HG03066 (cell line): ENCODE measurements around the gene SYT7.
"Not testable (repeated sequence)": the region's sequence is repeated elsewhere in the genome, so short reads cannot be mapped to it uniquely, and the experiment has no call there.

Experiments
- ATAC-seq: cut with Tn5 transposase; IDR thresholded peaks from one replicate; pipeline ENCODE4 v1.9.1; 2021; ENCODE audit warnings: low read depth; ENCODE audit not compliant: unreplicated experiment

The SYT7 gene

DNA sequence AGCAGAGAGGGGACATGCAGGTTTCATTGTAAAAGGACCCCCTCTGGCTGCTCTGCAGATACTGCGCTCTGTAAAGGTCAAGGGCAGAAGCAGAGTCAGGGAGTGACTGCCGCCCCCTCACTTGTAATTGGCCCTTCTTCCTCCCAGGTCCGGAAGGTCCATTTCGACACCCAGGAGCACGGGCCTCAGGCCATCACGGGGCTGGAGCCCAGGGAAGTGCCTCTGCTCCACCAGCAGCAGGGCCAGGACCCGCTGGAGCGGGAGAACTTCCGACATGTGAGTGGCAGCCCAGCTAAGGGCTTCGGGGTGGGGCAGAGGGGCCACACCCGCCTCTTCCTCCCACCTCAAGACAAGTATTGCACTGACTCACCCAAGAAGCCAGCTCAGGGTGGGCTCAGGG lies 96.3 kb downstream of the SYT7 start:
- no peak for ATAC-seq

DNA sequence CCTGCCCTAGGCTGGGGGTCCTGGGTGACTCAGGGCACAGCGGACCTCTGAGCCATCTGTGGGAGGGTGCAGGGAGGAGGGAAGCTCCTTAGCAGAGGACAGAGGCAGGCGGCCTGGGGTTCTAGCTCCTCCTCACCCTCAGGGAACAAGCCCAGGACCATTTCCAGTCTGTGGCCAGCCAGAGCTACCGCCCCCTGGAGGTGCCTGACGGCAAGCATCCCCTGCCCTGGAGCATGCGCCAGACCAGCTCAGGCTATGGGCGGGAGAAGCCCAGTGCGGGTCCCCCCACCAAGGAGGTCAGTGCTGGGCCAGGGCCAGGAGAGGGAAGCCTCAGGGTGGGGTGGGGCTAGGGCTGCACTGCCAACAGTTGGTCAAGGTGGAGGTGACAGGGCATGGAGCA lies 98.4 kb downstream of the SYT7 start:
- ATAC-seq: no peak

DNA sequence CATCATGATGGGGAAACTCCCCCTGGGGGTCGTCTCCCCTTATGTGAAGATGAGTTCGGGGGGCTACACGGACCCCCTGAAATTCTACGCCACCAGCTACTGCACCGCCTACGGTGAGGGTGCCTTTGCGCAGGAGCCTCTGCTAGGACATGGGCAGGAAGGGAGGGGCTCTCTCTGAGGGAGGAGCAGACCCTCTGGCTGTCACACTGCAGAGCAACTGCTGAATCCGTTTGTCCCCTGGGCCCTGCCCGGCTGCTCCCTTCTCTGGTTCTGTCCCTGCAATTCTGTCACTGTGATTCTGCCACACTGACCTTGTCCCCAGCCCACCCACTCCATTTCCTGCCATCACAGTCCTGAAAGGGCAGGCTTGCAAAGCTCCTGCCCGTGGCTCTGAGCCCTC lies 99.1 kb downstream of the SYT7 start:
- no peak for ATAC-seq

DNA sequence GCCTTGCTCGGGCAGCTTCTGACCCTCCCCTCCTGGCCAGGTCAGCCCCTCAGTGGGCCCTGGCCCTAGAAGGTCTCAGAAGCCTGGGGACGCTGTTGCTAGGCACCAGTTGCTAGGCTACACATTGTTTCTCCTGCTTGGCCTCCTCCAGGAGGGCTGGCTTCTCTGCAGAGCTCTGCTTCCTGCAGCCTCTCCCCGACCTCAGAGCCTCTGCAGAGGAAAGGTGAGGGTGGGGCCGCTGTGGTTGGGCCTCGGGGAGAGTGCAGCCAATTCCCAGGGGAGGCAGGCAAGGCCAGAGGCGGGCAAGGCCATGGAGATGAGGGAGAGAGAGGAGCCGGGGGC lies 99.9 kb downstream of the SYT7 start:
- no peak for ATAC-seq

DNA sequence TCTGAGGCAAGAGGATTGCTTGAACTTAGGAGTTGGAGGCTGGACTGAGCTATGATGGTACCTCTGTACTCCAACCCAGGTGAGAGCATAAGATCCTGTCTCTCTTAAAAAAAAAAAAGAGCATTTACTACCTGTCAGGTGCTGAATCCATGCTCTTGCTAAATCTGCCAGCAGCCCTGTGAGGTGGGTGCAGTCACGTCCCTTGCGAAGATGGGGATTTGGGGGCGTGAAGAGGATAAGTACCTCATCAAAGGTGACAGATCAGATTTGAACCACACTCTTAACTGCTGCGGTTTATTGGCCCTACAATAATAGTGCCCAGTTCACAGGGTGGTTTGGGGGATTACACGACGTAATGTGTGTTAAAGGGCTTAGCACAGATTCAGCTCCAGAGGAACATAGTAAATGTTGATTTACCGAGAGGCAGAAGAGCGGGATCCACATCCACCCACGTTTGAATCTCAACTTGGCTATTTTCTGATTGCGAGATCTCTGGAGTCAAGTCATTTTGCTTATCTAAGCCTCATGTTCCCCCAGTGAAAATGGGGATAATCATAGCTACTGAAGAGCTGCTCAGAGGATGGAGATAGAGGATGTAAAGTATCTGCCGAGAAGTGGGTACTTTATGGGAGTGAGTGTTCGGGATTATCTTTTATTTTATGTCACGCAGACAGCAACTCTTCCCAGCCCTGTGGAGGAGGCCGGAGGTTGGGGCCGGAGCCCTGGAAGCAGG lies 100.4 kb downstream of the SYT7 start:
- ATAC-seq: no peak

DNA sequence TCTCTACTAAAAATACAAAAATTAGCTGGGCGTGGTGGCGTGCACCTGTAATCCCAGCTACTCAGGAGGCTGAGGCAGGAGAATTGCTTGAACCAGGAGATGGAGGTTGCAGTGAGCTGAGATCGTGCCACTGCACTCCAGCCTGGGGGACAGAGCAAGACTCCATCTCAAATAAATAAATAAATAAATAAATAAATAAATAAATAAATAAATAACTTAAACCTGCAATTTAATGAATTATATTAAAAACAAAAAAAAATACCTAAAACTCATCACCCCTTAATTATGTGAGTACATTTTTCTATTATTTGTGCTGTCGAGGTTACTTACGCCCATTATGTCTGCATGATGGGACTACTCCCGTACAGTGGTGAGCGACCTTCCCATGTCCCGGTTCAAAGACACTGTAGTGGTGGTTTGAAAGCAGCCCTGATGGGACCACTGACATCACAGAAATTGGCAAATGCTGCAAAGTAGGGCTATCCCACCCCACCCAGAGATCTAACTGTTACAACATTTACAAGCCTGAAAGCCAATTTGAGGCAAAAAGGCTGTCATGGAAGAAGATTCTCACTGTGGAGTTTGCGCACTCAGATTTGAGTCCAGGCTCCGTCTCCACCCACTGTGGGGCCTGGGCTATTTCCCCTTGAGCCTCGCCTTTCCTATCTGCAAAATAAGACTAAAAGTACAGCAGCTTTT lies 101.4 kb downstream of the SYT7 start:
- ATAC-seq: not testable (repeated sequence)

DNA sequence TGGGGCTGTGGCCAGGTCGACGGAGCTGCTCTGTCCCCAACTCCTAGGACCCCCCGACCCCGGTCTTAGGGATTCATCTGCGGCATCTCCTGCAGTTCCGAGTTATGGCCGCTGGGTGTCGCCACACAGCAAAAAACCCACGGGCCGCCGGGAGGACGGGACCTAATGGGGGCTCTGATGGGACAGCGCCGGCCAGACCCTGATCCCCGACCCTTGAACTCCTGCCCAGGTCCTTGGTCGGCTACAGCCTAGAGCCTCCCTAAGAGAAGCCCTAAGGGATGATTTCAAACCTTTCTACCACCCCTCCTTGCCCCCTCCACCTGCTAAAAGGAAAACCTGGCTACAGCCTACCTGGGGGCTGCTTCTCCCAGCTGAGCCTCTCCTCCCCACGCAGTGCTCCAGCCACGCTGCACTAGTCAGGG lies 103.1 kb downstream of the SYT7 start:
- no peak for ATAC-seq

DNA sequence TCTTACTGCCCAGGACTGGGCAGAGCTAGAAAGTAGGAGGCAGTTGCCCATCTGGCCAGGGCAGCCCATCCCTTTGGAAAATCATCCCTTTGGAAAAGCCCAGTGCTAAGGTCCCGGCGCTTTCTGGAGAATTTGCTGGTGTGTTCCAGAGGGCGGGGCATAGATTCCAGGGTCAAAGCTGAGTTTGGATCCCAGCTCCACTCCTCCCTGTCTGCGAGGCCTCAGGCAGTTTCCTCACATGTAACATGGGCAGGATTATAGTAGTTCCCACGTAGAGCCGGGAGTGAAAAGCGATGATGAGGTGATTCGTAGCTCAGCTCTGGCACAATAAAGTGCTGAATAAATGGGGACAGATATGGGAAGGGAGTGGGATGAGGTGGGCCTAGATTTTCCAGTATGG lies 103.8 kb downstream of the SYT7 start:
- no peak for ATAC-seq

DNA sequence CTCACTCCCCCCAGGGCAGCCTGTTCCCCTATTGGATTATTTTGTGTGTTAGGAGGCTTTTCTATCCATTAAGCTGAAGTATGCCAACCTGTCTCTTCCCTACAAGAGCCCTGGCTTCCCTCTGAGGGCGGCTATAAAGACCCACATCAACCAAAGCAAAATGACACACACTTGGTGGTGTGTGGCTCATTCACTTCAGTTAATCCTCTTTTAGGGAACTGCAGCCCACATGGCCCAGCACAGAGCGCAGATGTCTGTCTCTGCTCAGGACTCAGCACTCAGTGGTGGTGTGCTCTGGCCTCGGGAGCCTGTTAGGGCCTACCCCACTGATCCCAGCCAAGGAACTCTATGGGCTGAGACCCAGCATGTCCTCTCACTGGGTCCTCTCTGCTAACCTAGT lies 104.5 kb downstream of the SYT7 start:
- no peak for ATAC-seq

DNA sequence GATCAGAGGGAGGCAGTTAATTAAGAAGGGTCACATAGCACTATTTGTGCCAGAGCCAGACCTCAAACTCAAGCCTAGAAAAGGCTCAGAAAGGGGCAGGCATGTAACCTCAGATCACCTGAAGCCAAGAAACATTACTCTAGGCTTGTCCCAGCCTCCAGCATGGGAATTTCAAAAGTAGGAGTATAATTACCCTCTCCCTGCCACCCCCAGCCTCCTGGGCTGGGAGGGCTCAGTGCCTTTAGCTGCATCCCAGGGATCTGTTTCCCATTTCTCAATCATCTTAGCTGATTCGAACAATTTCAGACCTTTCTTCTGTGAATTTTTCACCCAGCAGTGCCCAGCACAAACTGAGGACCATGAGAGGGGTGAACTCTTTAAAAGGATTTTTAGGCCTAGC lies 105.4 kb downstream of the SYT7 start:
- no peak for ATAC-seq

DNA sequence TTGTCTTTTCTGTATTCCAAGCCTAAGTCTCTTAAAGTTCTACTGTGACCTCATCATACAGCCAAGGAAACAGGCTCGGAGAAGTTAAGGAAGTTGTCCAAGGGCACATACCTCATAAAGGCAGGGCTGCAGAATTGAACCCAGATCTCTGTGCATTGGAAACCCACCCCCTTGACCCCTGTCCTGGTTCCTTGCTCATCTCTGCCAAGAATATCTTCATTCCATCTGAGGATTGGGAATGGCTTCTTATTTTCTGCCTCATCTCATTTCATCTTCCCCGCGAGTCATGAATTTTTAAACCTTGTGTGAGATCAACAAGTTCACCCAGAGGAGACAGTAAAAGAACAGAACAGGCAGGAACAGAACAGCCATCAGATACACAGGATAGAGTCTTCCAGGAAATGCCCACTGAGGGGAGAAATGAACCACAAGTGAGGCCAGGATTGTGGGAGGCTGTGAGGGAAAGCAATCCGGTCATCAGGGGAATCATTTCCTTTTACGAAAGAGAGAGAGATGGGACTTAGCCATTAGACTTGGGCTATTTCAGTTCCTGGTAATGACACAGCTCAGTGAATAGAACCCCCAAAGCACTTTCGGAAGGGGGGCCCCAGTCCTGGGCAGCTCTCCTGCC lies 106.7 kb downstream of the SYT7 start:
- no peak for ATAC-seq

DNA sequence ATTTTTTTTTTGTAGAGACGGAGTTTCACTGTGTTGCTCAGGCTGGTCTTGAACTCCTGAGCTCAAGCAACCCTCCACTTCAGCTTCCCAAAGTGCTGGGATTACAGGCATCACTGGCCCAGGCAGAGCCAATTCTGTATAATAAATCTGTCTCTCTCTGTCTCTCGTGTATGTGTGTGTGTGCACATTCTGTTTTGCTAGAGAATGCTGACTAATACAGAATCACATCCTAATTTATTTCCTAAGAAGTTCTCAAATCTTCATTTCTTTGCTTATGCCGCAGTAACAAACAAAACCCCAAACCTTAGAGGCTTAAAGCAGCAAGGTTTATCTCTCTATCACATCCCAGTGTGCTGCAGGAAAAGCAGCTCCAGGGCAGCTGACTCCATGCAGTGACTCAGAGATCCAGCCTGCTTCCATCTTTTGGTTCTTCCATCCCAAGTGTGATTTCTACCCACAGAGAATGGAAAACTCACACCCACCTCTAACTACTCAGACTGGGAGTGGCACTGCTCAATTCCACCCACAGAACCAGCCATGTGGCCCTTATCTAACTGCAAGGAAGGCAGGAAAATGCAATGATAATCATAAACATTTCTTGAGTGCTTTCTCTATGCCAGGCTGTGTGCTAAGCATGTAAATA lies 107.4 kb downstream of the SYT7 start:
- no peak for ATAC-seq

DNA sequence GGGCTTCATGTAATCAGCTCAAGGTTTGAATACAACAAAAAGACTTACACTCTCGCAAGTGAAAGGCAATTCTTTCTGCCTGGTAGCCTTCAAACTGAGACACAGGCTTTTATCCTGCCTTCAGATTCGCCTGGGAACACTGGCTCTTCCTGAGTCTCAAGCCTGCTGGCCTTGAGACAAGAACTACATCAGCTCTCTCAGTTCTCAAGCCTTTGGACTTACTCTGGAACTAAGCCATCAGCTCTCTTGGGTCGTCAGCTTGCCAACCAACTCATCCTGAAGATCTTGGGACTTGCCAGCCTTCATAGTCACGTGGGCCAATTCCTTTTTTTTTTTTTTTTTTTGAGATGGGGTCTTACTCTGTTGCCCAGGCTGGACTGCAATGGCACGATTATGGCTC lies 108.0 kb downstream of the SYT7 start:
- no peak for ATAC-seq

DNA sequence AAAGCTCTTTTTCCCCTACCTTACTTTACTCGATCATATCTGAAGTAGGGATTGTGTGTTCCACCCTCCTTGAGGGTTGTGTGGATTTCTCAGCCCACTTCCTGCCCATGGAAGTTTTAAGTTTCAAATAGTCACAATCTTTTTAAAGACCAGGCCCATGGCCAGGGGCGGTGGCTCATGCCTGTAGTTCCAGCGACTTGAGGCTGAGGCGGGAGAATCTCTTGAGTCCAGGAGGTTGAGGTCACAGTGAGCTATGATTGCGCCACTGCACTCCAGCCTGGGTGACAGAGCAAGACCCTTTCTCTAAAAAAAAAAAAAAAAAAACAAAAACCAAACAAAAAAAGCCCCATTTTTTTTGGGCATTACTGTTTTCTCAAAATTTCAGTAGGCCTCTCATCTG lies 108.6 kb downstream of the SYT7 start:
- ATAC-seq: no peak

DNA sequence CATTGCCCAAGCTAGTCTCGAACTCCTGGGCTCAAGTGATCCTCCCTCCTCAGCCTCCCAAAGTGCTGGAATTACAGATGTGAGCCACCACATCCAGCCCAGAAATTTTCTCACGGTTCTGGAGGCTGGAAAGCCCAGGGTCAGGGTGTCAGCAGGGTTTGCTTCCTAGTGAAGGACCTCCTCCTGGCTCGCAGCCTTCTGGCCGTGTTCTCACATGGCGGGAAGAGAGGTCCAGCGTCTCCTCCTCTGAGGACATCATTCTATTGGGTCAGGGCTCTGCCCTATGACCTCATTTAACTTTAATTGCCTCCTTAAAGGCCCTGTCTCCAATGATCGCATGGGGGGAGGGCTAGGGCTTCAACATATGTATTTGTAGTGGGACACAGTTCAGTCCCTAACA lies 112.9 kb downstream of the SYT7 start:
- ATAC-seq: no peak

DNA sequence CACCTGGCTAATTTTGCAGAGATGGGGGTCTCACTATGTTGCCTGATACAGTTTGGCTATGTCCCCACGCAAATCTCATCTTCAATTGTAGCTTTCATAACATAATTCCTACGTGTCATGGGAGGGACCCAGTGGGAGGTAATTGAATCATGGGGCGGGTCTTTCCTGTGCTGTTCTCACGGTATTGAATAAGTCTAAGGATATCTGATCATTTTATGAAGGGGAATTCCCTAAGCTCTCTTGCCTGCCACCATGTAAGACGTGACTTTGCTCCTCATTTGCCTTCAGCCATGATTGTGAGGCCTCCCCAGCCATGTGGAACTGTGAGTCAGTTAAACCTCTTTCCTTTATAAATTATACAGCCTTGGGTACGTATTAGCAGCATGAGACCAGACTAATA lies 113.3 kb downstream of the SYT7 start:
- ATAC-seq: not testable (repeated sequence)
